NCI-H1436 (cell line): ENCODE data around the gene CDHR3.

Experiments
- DNase-seq: peaks from one replicate; lab custom pipeline; 2025; lab: John Stamatoyannopoulos, UW

Gene CDHR3

DNA sequence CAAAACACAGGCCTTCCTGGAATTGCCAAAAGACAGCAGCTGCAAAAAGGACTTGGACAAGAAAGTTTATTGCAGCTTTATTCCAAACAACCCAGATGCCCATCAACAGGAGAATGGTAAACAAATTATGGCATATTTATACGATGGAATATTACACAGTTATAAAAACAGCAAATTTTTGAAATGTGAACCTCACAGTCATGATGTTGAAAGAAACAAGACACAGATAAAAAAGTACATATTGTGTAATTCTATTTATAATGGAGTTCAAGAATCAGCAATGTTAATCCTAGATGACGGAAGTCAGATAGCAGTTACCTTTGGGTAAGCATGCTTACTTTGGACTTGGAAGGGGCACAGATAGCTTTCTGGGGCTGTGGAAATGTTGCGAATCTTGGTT is 104.6 kb downstream of the CDHR3 start:
- DNase-seq, result no peak

DNA sequence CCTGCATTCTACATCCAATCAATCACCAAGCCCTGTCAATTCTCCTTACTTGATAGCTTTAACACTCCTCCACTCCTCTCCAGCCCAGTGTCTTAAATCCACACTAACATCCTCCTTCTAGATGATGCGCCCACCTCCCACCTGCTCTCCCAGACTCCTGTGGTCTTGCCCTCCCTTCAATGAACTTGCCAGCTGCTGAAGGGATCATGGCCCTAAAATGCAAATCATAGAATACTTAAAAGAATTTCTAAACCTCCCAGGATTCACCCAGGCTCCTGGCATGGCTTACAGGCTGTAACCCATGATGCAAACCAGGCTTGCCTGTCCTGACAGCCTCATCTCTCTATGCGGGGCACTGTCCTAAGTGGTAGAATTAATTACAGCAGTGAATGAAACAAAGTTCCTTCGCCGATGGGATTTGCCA is 105.5 kb downstream of the CDHR3 start:
- no peak for DNase-seq

DNA sequence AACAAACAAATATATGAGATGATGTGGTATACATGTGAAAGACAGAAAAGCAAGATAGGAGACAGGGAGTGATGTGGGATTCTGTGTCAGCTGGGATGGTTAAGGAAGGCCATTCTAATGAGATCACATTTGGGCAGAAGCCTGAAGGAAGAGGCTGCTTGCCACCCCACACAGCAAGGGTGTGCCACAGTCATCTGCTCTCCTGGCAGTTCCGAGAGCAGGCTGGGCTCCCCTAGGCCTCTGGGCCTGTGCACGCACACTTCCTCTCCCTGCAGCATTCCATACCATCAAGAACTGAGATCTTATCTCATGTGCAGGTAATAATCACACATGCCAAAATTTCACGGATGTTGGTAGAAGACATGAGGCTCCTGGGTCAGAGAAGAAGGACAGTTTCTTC is 105.9 kb downstream of the CDHR3 start:
- DNase-seq, result no peak

DNA sequence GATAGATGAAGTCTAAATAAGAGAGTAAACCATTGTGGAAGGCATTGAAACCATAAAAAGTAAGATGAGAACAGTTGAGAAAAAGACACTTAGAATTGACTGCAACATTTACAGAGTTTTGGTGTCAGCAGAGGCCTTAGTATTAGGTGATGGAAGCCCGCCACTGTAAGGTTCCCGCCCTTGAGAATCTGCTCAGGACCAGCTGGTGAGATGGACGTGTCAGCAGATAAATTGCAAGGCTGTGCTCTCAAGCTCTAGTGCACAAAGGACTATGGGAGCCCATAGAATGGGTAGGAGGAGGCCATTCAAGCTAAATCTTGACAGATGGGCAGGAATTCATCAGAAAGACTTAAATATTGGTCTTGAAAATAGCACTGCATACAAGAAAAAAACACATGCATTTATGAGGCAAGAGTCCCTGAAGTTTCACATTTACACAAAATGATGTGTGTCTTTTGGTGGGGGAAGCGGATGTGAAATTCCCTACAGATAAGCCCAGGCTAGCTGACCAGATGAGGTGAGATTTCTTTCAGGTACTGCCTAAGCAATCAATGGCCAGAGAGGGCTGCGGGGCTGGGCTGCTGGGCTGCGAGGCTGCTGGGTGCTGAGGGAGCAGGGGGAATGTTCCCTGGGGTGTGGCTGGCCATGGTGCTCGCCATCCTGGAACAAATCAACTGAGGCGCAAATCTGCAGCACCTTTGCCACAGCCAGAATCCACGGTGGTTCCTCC is 106.6 kb downstream of the CDHR3 start:
- DNase-seq, result no peak

DNA sequence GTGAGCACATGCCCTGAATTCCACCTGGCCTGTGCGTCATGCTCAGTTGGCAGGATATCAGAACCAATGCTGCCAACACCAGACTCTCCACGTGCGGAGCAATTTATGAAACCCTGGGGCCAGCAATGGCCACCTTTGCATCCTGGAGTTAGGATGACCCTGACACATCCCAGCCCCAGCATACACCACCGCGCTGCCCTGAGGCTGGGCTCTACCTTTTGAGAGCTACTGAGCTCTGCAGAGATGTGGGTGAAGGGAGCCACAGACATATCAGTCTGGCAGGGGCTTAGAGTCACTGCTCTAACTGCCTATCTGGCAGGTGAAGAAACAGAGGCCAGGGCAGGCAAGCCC is 107.1 kb downstream of the CDHR3 start:
- no peak for DNase-seq

DNA sequence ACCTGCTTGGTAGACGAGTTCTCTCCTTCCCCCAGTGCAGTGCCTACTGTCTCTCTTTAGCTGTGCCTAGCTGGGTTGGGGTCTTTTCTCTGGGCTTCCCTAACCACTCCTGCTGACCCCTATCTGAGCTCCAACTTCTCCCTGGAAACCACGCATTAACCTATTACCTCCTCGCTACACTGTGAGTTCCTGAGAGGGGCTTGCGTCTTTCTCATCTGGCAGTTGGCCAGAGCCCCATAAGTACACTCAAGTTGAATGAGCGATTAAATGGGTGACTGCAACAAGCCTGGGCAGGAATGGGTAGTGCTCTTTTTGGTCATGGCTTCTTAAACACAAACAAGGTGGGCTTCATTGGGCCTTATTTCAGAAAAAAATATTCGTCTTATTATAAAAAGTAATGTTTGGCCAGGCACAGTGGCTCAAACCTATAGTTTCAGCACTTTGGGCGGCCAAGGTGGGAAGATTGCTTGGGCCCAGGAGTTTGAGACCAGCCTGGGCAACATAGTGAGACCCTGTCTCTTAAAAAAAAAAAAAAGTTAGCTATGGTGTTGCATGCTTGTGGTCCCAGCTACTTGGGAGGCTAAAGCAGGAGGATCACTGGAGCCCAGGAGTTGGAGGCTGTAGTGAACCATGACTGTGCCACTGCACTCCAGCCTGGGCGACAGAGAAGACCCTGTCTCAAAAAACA is 107.6 kb downstream of the CDHR3 start:
- peak; percentile 88 for DNase-seq

DNA sequence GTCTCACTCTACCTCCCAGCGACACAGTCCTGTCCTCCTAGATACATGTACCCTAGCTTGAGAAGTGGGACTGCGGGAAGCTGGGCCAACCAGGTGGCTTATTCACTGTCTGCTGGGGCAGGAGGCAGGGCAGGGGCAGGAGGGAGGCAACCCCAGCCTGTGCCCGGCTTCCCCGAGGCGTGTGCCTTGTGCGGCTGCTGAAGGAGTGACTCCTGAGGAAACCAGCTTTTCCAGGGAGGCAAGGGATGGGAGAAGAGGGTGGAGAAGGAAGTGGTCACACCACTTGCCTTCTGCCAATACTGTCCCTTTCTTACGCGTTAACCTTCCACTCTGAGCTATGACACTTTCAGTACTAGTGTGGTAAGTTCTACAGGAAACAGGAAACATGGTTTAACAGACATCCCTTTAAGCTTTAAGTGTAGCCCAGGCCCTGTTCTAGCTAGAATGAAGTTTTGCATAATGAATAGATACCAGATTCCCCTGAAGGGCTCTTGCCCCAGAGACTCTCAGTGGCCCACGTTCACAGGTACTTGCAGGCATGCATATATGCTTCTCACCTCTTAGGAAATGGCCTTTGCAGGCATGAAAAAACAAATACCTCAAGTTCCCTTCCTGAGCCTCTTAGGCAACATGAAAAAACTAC is 108.4 kb downstream of the CDHR3 start:
- no peak for DNase-seq

DNA sequence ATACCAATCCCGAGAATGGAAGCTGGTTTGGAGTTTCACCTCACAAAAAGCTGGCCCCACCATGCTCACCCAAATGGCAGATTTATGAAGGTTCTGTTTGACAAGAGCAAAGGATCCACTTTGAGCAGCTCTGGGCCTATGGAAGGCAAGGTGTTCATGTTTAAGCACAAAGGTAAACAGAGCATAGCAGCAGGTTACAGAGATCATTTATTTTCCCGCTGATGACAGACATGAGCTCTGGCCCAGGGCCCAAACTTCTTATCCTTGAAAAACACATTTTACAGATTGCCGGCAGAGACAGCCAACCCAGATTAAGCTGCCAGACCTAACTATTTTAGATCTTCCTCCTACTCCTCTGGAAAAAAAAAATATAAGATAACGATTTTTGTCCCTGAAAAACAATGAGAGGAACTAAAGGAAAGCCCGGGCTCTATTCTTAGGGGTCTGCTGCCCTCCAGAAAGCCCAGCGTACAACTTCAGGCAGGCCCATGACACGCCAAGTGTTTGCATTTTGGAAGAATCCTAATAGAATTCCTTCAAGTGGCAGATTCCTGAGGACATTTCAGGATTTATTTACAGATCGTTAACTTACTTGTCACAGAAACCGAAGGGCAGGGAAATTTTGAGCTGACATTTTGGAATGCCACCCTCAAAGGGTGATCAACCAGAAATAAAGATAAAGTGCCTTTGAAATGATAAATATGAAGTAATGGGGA is 109.1 kb downstream of the CDHR3 start:
- DNase-seq, result peak; percentile 38

DNA sequence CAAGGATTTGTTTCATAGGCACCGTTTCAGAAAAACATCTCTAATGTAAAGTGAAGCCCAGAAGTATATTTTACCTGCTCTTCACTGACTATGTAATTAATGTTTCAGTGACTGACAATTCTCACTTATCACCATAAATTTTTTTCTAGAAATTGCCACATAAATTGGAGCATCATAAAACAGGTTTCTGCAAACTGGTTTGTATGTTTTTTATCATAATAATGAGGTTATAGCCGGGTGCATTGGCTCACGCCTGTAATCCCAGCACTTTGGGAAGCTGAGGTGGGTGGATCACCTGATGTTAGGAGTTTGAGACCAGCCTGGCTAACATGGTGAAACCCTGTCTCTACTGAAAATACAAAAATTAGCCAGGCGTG is 109.6 kb downstream of the CDHR3 start:
- no peak for DNase-seq

DNA sequence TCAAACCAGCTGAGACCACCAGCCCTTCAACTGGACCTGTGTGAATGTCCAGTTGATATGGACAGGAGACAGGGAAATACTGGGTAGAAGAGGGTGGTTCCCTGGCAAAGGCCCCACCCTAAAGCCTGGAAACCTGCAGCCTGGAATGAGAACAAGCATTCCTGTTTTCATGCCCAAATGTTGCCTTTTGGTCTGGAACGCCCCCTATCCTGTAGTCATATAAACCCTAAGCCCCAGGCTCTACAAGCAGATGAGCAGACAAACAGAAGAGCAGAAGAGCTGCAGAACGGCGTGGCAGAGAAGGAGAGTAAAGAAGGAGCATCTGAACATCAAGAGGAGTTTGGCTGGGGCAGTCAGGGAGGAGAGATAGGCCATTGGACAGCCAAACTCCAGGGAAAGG is 110.6 kb downstream of the CDHR3 start:
- no peak for DNase-seq

DNA sequence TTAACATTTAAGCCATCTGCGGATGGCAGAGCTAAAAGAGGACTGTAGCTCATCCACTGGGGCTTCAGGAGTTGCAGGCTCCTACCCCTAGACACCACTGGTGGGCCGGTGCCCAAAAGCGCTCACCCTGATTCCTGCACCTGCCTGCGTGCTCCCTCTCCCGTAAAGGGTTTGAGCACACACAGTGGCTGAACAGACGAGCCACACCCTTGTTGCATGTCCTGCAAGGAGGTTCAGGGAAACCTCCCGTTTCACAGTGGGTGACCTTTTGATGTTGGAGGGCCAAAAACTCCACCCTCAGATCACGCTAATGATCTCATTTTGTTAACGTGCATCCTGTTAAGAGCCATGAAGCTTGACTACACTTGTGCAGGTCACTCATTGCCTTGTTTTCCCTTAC is 111.2 kb downstream of the CDHR3 start:
- no peak for DNase-seq

DNA sequence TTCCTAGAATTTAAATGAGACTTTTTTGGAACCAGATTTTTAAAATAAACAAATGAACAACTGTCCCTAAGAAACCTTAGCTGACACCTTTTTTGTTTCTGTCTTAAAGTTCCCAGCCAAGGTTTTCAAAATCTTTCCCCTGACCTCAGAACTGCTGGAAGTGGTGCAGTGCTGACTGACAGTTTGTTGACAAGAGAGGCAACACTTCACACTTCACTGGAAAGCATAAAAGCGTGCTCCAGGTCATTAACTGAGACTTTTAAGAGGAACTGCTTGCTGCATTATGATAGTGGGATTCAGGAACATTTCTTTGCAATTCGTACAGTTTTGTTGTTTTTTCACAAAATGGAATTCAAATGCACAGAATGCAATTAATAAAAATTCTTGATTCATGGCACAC is 112.9 kb downstream of the CDHR3 start:
- DNase-seq, result no peak

DNA sequence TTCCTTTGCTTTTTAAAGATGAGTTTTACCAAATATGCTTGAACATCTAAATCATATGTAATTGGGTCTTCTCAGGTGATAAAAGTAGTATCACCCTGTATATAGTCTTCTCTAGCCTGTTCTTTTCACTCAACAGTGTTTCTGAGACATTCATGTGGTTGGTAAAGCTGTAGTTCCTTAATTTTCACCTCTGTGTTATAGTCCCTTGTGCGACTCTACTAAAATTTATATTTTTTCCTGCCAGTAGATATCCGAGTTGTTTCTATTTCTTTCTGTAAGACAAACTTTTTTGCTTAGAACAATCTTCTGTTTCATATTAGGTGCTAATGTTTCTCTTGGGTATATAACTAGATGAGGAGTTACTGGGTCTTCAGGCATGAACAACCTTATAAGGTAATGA is 113.5 kb downstream of the CDHR3 start:
- DNase-seq, result no peak

DNA sequence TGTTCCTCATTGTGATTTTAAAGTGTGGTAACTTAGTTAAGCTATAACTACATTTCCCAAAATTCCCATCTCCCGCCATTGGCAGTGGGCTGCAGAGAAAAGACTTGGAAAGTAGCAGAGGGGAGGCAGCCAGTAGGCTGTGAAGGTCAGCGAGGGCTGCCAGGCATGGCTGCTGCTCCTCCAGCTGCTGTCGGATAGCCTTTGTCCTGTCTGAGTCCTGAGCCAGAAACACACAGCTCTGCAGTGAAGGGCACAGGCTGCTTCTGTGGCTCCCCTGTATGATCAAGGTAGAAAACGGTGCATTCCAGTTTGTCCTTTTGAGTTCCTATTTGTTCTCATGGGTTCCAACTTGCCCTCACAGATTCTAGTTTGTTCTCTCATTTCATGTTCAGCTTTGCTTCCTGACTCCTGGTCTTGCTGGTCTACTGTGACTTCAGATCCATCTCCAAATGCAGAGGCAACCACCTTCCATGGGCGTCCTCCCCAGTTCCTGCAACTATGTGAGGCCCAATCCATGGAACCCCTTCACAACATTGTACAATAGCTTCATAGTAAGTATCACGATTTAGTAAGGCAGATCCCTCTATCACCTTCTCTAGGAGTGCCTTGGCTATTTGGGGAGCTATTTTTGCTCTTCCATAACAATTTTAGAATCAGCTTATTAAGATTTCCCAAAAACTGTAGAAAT is 117.4 kb downstream of the CDHR3 start:
- DNase-seq, result no peak

DNA sequence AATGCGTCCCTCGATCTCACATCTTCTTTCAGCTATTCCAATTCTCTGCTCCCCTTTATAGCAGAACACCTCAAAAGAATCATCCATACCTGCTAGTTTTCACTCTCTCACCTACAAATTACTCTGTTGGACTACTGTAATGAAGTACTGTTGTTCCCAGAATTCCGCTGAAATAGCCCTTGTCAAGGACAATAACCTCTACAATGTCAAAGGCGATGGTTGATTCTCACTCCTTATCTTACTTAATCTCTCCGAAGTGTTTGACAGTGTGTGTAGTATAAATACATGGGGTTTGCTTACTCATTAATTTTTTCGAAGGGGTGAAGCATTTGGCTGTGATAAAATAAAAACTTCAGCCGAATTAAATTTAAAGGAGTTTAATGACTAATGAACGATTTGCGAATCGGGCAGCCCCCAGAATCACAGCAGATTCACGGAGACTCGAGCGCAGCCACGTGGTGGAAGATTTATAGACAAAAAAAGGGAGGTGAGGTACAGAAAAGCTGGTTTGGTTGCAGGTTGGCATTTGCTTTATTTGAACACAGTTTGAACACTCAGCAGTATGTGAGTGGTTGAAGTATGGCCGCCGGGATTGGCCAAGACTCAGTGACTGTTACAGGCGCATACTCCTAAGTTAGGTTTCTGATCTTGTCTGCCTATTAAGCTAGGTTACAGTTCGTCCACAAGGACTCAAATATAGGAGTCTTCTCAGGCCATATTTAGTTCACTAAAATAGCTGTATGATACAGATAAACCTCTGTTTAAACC is 119.2 kb downstream of the CDHR3 start:
- no peak for DNase-seq
